HG03457 (cell line): ENCODE measurements around the gene BACE2.

Source experiments
- ATAC-seq: cut with Tn5 transposase; IDR thresholded peaks from one replicate; pipeline ENCODE4 v1.9.1; 2021; ENCODE audit warnings: moderate number of reproducible peaks; ENCODE audit not compliant: unreplicated experiment

BACE2 gene

DNA sequence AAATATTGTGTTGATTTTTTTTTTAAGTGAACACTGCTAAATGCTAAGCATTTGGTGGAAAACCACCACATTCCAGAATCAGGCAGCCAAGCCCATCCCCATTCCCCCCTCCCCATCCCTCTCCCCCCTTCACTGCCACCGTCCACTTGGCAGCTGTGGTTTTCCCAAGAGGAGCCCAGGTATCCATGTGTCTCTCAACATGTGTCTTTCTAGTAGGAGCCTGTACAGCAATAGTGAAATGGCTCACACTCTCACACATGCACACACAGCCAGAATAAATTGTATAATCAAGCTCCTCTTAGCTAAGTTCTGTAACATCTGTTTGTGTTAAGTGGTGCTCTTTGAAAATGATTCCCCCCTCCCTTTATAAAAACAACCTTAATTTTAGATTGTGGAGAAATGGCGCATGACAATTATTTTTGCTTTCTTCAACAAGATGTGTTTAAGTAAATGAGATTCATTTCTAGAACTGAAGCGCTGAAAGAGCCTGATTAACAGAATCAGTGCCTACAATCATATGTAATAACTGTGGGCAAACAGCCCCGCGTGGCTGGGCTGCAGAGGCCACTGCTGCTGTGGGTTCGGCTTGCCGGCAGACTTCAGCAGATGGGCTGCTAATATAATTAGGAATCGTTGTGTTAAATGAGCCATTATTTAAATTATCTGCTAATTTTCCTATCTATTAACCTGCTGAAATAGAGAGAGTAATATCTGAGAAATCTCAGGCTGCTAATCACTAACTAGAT lies 43.3 kb downstream of the BACE2 start:
- no peak for ATAC-seq

DNA sequence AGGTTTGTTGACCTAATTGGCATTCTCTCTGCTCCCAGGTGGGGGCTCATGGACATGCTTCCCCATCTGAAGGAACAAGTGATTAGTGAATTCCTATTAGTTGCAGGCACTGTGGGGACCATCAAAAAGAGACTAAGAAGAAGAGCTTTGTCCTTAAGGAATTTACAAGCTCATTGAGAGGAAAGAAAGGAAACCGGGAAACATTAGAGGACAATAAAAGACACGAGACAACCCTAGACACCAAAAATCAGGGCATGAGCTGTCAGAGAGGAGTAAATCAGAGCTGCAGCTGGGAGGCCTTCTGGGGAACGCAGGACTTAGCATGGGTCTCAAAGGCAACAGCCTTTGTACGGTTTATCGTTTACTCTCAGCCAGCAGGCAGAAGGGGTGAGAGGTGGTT lies 45.1 kb downstream of the BACE2 start:
- ATAC-seq, result no peak

DNA sequence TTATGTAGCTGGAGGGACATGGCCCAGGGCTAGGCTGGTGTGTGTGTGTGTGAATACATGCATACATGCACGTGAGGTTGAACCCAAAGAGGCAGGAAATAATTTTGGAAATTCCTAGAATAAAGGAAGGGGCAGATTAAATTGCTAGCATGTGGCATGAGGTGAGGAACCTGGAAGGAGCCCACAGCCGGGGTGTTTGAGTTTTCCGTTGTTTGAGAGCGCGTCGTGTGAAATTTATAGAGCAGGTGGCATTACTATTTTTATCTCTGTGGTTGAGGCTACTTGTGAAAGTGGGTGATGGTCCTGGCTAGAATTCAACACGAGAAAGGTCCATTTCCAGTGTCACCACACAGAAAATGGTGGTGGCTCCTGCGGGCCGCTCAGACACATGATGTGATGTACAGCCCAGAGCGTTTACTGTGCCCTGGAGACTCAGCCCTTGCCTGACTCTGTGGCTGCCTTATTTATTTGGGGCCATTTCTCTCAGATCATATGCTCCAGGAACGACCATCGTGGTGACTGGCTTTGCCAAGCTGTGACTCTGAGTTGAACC lies 48.0 kb downstream of the BACE2 start:
- ATAC-seq, result no peak

DNA sequence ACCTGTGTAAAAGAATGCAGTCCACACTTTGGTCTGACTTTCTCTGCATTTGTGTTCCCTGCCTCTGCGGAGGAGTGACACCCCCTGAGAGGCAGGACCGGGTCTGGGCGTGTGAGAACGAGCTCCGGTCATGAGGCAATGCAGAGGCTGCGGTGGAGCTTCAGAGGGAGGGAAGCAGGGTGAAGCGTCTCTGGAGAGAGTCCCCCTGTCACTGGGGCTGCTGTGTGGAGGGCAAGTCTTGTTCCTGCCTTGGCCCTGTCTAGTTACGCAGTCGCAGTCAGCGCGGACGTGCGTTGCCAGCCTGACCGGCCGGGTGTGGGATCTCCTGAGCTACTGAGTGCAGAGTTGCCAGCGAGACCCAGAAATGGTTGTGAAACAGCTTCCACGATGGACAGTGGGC lies 48.5 kb downstream of the BACE2 start:
- no peak for ATAC-seq

DNA sequence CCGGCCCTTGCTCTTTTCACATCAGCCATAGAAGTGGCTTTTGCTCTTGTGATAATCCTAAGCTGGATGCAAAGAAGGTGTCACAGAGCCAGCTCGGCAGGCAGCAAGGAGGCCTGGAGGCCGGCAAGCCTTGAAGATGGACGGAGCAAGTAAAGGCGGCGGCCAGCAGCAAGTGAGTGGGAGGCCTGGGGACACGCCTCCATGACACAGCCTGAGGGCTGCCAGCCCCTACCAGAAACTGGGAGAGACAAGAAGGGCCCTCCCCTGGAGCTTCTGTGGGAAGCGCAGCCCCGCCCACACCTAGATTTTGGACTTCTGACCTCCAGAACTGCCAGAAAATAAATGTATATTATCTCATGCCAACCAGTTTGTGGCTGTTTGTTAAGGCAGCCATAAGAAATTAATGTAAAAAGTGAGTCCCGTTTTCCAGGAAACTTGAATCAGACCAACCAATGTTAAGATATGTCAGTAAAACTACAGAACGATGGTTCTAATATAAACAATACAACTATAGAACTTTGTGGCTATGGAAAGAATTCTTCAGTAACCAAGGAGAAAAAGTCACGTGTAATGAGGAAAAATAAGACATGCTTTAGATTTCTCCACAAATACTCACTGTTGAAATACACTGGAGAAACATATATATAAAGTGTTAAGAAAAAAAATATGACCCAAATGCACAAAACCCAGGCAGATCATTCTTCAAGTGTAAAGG lies 49.9 kb downstream of the BACE2 start:
- ATAC-seq, result no peak

DNA sequence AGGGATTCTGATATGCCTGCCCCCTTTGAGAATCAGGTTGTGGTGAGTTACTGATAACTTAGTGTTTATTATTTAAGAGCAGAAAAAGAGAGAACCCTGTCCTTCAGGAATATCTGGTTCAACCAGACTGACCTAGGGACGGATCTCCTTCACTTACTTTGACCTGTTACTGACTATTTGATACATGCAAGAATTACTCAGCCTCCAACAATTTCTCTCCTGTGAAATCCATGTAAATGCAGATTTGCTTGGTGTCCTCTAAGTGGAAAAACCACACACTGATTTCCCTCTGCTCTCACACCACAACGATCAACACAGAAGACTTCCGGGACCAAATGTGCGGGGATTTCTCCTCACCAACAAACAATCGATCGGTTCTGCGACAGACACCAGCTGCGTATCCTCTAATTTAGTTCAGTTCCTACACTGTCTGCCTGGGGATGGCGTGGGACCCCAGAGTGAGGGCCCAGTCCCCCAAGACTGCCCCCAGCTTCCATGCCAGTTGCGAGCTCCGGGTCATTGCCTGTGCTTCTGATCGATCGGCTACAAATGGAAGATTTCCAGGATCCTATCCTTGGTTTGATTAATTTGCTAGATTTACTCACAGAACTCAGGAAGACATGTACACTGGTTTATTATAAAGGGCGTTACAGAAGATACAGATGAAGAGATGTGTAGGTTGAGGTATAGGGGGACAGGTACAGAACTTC lies 51.7 kb downstream of the BACE2 start:
- no peak for ATAC-seq

DNA sequence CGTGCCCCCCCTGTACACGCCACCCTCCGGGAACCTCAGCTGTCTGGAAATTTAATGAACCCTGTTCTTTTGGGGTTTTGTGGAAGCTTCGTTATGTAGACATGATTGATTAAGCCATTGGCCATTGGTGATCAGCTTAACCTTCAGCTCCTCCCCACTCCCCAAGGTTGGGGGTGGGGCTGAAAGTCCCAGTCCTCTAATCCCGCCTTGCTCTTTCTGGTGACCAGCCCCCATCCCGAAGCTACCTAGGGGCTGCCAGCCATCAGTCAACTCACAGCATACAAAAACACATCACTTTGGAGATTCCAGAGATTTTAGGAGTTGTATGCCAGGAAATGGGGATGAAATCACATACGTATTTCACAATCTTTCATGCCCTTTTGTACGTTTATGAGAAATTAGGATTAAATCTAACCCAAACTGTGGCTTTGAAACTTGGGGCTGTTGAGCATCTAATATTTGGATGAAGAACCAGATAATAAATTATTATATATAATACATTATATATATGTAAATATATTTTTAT lies 52.3 kb downstream of the BACE2 start:
- no peak for ATAC-seq

DNA sequence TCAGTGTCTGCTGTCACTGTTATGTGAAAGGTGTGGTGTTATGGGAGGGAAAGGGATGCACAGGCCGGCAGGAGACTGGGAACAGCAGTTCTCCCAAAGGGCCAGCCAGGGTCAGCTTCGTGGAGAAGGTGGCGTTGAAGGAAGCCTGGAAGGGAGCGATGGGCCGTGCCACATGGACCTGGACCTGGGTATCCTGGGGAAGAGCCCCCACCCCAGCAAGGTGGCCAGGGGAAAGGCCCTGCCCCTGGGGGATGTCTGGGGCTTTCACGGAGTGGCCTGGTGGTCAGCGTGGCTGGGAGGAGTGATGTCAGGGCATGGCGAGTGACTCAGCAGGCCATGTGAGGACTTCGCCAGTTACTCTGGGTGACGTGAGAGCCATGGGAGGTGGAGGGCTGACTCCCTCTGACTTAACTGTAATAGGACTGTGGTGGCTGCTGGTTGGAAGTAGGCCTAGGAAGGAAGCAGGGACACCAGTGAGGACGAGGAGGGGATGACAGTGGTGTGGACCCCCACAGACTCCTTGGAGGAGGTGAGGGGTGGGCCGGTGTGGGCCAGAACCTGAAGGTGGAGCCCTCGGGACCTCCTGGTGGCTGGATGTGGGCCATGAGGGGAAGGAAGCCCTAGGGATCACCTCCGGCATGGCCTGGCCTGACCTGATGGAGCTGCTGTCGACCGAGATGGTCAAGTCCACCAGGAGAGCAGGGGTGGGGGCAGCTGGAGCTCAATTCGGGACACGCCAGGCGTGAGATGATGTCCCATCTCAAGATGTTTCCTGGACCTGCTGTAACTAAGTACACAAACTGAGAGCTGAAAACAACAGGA lies 54.5 kb downstream of the BACE2 start:
- no peak for ATAC-seq

DNA sequence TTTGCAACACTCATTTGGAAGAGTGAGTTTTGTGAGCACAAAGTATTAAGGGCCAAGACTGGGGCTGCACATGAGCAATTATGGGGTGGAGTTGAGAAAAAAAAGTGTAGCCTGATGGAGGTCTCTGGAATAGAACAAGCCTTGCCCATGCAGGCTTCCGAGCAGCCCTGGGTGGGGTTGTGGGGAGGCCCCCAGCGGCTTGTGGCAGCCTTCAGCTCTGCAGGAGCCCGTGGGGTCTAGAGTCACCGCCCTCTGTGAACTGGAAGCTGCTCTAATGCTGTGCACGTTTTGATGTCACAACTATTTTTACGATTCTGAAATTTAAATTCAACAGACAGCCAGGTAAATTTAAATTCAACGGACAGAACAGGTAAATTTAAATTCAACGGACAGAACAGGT lies 58.9 kb downstream of the BACE2 start:
- ATAC-seq, result no peak

DNA sequence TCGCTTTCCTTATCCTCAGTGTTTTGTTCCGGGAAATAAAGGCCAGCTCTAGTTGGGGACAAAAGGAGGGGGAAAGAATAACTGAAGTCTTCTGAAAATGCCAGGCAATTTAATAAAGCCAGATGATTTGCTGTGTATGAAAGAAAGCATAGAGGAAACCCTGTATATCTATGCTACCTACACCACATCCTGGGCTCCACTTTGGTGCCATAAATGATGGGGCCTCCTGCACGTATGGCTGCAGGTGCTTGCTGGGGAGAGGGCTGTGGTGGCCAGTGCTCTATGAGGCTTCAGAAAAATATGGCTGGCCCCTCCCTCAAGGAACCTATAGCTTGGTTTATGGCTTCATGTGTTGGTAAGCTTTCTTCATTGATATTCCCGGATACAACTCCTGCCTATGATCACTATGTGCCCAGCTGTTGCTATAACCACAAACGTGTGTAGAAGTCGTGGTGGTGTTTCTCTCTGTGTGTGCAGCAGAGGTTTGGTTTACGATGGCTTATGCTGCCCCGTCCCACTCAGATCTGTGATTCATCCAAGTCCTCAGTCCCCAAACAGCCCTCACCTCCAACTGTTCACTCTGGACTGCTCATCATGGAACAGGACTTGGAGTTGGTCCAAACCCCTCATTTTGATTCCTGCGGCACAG lies 59.5 kb downstream of the BACE2 start:
- no peak for ATAC-seq

DNA sequence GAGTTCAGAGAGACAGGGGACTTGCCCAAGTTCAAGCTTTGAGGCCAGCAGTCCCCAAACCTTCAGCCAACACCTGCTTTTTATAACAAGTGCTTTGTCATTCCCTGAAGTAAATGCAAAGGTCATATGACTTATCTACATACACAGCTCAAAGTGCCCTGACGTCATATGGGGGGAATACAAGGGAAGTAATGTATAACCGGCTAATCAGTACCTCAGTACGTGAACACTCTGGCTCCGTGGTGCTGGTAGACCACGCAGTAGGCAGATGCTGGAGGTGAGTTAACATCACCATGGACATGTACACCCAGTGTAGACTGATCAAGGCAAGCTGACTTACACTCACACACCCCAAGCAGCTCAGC lies 60.0 kb downstream of the BACE2 start:
- ATAC-seq, result no peak

DNA sequence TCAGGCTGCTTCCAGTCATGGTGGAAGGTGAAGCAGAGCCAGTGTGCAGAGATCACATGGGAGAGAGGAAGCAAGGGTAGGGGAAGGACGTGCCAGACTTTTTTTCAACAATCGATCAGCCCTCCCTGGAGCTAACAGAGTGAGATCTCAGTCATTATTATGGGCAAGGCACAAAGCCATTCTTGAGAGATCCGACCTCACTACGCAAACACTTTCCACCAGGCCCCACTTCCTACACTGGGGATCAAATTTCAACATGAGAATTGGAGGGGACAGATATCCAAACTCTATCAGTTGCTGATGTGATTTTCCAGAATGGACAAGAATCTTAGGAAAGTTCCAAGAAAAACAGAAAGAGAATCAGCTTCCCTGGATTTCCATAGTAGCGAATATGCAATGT lies 60.5 kb downstream of the BACE2 start:
- ATAC-seq, result no peak

DNA sequence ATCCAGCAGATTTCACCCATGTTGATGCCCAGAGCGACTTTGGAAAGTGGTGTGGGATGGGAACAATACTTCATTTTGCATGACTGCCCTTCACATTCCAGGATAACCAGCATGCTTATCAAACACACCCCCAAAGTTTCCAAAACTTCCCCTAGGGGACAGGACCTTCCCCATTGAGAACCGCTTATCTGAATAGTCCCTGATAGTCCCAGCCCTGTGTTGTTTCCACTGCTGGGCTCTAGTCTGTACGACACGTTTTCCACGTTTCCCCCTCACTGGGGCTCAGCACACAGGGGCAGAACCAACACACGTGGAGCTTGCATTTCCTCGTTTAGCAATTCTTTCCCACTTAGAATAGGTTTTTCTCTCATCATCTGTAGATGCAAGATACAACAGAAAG lies 61.0 kb downstream of the BACE2 start:
- no peak for ATAC-seq

DNA sequence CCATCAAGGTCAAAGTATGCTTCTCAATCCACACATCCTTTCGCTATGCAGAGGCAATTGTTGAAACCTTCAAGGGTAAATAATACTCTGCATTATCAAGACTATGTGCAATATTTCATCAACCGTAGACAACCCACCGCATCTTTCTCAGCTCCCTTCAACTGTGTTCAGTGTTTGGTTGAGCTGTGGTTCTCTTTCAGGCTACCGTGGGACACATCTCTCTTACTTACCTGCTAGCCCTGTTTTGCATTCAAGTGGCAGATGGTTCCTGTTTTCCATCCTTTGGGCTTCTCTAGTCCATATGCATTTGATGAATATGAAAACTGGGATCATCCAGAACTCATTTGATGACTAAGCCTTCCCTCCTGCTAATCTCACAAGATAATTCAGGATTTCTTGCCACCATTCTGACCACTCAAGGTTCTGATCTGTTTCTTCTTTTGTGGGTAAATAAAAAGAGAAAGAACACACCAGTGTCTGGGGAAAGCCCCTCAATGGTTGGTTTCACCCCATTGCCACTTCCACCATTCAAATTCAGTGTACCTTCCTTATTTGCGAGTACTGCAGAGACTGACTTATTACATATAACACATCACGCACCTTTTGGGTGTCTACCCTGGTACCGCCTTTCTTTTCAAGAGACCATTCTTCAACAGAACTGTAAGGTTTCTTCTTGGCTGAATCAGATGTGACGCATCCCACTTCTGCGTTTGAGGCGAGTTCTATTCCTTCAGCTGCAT lies 61.7 kb downstream of the BACE2 start:
- no peak for ATAC-seq

DNA sequence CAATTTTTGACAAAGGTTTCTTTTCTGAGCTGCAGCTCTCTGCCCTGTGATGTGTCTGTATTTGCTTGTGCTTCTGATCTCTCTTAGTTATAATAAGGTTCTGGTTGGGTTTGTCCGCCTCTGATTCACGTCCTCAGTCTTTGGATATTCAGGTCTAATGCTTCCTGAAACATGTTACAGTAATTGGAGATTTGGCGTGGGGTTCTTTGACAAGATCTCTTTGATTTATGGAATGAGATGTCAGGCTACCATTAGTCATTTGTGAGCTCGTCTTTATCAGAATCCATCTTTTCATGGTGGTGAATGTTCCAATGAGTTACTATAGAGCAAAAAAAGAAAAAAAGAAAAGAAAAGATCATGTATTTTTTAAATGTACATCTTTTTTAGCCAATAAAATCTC lies 62.5 kb downstream of the BACE2 start:
- no peak for ATAC-seq

DNA sequence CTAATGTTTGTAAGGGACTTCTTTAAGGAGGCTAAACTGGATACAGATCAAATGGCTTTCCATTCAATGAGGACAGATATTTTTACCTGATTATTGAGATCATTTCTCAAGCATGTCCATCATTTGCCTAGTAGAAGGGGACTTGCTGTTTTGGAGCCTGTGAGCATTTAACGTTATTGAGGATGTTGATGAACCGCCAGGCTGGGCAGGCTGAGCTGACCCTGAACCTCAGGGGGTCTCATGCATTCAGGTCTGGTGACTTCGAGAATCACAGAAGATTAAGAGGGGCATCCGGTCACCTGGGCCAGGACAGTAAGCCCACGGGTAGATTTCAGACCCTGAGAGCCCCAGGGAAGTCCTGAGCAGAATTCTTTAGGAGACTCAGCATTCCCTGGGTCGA lies 63.1 kb downstream of the BACE2 start:
- ATAC-seq, result no peak

DNA sequence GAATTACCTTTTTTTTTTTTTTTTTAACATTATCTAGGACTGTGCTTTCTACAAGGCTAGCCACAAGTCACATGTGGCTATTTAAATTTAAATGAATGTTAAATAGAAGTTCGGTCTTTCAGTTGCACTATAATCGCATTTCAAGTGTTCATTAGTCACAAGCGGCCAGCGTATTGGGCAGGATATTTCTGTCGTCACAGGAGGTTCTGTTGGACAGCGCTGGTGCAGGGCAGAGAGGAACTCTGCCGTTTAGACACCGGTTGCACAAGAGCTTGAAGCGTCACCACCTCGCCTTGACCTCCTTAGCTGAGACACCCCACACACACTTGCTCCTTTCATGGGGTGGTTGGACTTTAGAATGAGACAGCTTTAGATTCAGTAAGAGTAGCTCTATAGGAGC lies 64.1 kb downstream of the BACE2 start:
- no peak for ATAC-seq

DNA sequence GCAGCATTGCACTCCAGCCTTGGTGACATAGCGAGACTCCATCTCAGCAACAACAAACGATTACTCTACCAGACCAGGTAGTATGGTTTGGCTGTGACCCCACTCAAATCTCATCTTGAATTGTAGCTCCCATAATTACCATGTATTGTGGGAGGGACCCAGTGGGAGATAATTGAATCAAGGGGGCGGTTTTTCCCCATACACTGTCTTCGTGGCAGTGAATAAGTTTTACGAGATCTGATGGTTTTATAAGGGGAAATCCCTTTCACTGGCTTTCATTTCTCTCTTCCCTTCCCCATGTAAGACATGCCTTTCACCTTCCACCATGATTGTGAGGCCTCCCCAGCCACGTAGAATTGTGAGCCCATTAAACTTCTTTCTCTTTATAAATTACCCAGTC lies 66.0 kb downstream of the BACE2 start:
- no peak for ATAC-seq

DNA sequence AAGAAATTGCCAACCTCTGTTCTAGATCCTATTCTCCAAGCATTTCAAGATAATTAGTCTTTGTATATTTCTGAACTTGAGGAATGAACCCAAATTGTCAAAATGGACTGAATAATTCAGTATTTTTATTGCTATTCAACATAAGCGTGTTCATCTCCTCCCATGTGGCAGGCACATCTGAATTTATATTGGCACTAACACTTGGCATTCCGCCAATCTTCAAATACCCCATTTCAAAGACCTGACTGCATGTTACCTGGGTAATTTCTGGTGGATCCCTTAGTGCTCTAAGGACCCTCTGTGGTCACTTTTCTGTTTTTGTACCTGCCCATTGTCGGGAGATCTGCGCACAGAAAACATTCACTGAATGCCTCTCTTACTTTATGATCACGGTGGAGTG lies 66.6 kb downstream of the BACE2 start:
- ATAC-seq, result no peak

DNA sequence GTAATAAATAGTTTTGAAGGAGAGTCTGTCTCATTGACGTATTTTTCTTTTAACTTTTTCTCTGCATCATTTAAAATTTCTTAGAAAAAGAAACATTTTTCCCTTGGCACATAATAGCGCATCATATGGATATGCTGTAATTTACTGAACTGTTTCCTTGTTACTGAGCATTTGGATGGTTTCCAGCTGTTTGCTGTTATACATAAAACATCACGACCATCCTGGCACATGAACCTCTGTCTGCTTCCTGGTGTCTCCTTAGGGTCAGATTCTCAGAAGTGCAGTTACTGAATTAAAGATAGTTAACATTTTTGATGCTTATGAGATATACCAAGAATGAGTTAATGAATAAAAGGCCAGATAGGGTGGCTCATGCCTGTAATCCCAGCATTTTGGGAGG lies 67.2 kb downstream of the BACE2 start:
- ATAC-seq, result no peak
